HG03095 (cell line): ENCODE results near the gene CLPX.
"Not testable (repeated sequence)": the region's sequence is repeated elsewhere in the genome, so short reads cannot be mapped to it uniquely, and the experiment has no call there.

Source experiments
- ATAC-seq: cut with Tn5 transposase; IDR thresholded peaks from one replicate; pipeline ENCODE4 v1.9.1; 2021; ENCODE audit warnings: moderate library complexity; ENCODE audit not compliant: unreplicated experiment

The CLPX gene

GRCh38 chr15:65175511-65175910, 9.6 kb downstream of the CLPX start:
- no peak for ATAC-seq

DNA sequence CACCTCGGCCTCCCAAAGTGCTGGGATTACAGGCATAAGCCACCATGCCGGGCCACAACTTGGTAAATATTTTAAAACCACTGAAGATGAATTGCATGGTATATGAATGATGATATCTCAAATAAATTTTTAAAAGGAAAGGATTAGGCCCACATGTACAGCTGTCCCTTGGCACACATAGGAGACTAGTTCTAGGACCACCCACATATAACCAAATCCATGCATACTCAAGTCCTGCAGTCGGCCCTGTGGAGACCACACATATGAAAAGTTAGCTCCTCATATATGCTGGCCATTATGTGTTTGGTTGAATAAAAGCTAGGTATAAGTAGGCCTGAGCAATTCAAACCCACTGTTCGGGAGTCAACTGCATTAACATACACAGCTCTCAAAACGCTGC, 10.6 kb downstream of the CLPX start:
- ATAC-seq: no peak

DNA sequence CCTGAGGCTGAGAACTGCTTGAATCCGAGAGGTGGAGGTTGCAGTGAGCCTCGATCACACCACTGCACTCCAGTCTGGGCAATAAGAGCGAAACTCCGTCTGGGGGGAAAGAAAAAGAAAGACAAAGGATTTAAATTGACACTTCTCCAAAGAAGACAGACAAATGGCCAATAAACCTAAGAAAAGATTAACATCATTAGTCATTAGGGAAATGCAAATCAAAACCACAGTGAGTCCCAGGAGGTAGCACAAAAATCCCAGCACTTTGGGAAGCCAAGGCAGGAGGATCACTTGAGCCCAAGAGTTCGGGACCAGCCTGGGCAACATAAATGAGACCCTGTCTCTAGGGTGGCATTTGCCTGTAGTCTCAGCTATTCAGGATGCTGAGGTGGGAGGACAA, 12.6 kb downstream of the CLPX start:
- ATAC-seq: no peak

DNA sequence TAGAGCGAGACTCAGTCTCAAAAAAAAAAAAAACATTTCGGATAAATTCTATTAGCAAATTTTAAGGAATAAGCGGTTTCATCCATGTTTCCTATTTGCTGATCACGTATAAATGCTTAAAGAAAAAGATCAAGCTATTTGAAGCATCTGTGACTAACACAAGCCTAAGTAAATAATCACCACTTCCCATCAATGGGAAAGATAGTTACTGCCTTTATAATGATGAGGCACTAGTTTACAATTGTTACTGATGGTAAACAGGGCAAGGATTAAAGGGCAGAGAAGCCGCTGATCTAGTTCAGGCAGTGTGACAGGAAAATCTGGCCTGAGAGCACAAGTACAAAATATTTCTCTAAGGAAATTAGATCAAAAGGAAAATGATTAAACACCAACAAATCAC, 13.7 kb downstream of the CLPX start:
- no peak for ATAC-seq

GRCh38 chr15:65165875-65166274, 19.3 kb downstream of the CLPX start:
- no peak for ATAC-seq

DNA sequence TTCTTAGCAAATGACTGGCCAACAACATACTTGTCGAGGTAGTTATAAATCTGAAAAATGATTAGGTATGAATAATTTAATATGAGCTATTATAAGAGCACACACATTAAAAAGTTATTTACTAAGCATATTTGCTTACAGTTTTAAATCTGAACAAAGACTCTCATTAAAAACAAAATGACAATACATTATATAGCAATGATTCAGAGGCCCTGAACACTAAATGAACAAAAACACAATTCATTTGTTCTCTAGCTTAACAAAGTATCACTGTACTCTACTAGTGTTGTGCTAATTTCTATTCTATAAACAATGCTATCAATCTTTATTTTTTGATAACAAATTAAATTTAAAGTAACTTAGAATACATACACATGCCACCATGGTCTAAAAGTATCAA, 21.0 kb downstream of the CLPX start:
- no peak for ATAC-seq

GRCh38 chr15:65163041-65163440, 22.1 kb downstream of the CLPX start:
- no peak for ATAC-seq

GRCh38 chr15:65156692-65157091, 28.4 kb downstream of the CLPX start:
- ATAC-seq: no peak

DNA sequence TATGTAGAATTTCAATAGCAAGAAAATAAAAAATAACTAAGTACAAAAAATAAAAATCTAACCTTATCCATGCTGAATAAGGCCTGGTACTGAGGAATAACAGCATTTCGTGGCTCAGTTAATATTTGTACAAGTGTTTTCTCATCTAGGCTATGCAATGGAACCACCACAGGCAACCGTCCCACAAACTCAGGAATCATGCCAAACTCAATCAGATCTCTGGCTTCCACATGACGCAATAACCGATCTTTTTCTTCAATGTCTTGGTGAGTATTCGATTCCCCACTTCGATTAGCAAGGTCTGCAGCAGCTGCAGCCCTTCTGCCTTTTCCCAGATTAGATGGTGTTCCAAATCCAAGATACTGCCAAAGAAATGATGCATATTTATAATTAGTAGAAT, 30.4 kb downstream of the CLPX start:
- no peak for ATAC-seq

DNA sequence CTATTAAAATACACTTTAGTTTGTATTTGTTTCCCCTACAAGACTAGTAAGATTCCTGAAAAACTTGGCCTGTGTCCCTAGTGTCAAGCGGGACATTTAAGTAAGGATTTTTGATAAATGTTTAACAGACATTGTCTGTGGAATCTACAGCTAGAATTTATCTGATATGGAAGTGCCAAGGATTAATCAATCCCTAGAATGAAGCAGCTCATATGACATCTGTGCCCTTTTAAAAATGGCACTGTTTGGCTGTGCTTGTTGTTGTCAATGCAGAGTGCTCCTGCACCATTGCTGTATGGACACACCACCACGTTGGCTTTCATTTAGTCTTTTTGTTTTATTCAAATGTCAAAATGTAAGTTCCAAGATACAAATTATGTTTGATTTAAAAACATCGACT, 37.2 kb downstream of the CLPX start:
- no peak for ATAC-seq

GRCh38 chr15:65146438-65146837, 38.7 kb downstream of the CLPX start:
- no peak for ATAC-seq

DNA sequence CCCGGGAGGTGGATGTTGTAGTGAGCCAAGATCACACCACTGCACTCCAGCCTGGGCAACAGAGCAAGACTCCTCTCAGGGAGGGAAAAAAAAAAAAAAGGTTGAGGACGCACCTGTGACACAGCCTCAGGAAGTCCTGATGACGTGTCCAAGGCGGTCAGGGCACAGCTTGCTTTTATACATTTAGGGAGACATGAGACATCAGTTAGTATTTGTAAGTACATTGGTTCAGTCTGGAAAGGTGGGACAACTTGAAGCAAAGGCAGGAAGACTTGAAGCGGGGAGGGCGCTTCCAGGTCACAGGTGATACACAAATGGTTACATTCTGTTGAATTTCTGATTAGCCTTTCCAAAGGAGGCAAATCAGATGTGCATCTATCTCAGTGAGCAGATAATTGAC, 46.5 kb downstream of the CLPX start:
- ATAC-seq: not testable (repeated sequence)

- not testable (repeated sequence) for ATAC-seq
Observed at GRCh38 chr15:65137893-65138292, 47.2 kb downstream of the CLPX start.

- ATAC-seq: not testable (repeated sequence)
Observed at GRCh38 chr15:65137089-65137488, 48.1 kb downstream of the CLPX start.

GRCh38 chr15:65134538-65134937, 50.6 kb downstream of the CLPX start:
- ATAC-seq: no peak

DNA sequence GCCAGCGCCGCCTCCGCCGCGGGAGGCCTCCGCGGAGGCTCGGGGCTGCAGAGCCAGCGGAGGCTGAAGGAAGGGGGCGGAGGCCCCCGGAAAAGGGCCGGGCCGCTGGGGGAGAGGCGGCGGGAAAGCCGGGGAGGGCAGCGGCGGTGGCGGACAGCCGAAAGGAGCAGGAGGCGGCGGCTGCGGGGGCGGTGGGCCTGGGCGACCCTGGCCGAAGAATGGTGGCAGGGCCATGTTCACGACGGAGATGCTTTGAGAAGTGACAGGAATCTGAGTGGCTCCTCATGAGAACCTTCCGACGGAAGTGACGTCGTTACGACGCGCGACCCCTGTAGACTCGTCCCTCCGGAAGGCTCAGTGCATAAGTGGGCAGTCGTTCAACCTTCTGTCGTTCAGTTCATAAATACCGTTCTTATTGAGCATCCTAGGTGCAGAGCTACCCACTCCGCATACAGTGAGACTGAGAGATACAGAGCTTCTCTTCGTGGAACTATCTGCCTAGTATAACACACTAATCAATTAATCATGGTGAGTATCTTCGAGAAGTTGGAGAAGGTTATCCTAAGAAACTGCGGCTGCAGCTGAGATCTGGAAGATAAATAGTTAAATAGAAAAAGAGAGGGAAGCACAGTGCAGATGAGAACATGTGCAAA, 51.5 kb downstream of the CLPX start, which contains the start of gene PDCD7:
Gene PDCD7, minus strand, starts transcription at position 261 of the 653 bp plus-strand sequence. Its CDS starts 27 bp downstream, at position 234.
- ATAC-seq: peak; percentile 80

DNA sequence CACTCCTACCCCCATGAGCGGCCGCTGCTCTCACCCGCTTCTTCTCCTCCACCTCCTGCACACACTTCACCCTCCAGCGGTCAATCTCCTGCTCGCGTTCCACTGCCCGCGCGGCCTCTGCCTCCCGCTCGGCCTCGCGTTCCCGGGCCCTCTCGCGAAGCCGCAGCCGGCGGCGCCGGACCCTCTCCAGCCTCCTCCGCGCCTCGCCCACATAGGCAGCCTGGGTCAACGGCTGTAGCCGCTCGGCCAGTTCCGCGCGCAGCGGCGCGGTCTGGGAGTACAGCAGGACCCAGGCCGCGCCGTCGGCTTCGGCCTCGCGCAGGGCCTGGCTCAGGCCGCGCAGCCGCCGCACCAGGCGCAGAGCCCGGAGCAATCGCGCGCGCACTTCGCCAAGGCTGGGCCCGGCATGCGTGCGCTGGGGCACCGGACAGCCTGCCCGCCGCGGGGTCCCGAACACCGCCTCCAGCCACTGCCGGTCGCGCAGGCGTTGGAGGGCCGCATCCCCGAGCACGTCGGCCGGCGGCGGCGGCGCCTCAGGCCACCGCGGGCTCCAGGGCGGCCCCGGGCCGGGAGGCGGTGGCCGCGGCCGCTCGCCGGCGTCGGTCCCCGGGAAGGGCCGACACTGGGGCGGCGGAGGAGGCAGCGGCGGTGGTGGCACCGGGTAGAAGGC, 52.1 kb downstream of the CLPX start:
- peak; percentile 32 for ATAC-seq

GRCh38 chr15:65130941-65131340, 54.2 kb downstream of the CLPX start:
- ATAC-seq: no peak

DNA sequence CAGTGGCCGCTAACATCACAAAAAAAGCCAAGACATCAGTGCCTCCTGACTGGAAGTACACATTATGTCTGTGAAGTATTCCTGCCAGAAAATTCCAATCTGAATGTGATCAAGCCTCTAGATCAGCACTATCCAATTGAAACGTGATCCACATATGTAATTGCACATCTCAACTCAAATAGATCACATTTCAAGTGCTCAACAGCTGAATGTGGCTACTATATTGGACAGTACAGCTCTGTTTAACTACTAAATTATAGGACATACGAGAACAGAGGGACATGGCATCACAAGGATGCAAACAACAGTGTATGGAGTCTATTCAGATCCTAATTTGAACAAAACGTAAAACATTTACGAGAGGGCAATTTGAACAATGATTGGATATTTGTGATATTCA, 69.6 kb downstream of the CLPX start:
- ATAC-seq: no peak

DNA sequence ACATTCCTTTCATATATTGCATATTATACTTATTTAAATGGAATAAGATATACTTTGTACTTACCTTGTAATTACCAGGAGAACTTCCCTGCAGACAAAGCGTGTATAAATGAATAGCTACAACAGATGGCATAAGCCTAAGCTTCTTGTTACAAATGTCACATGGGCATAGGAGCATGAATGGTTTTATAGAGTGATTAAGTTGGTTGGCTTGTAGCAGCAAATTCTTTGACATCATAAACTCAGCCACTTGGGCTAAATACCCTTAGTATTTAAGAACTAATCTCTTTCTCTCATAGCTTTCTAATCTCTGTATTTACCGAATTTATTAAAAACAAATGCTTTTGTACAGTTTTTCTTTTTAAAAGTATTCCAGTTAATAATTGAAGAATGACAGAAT, 70.1 kb downstream of the CLPX start, which contains the start of gene UBAP1L:
Gene UBAP1L, minus strand, starts transcription at position 115 of the 400 bp plus-strand sequence. CDS start 8,985 bp downstream, outside the sequence.
- no peak for ATAC-seq

DNA sequence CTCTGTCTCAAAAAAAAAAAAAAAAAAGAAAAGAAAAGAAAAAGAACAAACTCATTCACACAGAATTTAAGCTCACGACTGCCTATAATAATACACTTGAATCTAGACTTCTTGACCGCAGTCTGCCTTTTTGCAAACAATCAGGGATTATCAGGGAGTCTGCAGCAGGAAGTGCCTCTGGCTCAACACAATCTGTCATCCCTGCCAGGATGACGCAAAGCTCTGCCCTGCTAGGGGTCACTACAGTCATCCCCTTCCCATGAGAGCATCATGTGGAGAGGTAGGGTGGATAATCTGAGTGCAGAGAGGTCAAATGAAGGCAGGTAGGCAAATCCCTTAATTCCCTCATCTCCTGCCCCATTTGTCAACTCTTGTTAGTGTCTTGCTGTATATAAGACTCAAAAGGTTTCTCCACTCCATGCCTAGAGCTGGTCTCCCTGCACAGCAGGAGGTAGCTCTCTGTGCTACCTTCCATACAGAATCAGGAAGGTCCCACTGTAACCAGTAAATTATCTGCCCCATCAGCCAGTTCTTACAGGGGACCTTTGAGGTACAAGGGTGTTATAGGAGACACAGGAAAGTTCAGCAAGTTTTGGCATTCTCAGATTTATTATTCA, 74.4 kb downstream of the CLPX start:
- no peak for ATAC-seq

GRCh38 chr15:65106011-65106590, 79.0 kb downstream of the CLPX start:
- ATAC-seq: no peak
